ENCODE measurements around the gene DNAJC21.

DNA sequence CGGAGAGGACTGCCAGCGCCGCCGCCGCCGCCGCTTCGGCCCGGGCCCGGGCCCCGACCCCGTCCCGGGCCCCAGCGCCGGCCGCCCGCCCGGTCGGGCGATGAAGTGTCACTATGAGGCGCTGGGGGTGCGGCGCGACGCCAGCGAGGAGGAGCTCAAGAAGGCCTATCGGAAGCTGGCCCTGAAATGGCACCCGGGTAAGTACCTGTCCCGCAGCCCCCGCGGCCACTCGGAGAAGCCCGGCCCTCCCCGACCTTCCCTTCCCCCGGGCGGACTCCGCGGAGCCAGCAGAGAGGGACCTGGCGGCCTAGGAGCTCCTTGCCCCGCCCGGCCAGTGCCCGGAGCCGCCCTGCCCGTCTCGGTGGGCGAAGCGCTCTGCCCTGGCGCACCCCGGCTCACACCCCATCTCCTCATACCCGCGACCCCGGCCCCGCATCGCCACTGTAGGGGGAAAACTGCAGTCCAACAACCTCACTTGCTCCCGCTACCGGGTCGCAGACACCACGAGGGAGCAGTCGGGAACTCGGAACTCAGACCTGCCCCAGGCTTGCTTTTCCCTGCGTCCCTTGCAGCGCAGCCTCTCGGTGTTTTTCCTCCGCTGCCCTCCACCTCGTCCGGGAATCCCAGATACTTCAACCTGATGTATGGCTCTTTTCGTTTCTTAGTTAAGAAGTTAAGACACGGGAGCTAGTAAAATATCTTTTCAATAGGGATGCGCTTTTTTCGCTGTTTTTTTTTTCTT, 532 bp downstream of the DNAJC21 start:
- TF ChIP-seq EZH2 (IDR thresholded peaks at IDR 0.05; ENCODE audit: low read length, missing control alignments) (no peak), CTCF (conservative IDR thresholded peaks at IDR 0.05 in 1 of 2, IDR thresholded peaks at IDR 0.05 in 1 of 2; ENCODE audit: low read depth in 1 of 2, low read length in 2 of 2) (no peak)

Data from fibroblast of lung (primary cell).